NCI-H1930 (cell line): Measurements from ENCODE around the gene CLIC4.

Experiments
- DNase-seq, 2 experiments: peaks; one replicate each; lab custom pipeline; 2025; lab: John Stamatoyannopoulos, UW

The CLIC4 gene

GRCh38 chr1:24859063-24860010 lies 114.1 kb downstream of the CLIC4 start:
- no peak for DNase-seq

DNA sequence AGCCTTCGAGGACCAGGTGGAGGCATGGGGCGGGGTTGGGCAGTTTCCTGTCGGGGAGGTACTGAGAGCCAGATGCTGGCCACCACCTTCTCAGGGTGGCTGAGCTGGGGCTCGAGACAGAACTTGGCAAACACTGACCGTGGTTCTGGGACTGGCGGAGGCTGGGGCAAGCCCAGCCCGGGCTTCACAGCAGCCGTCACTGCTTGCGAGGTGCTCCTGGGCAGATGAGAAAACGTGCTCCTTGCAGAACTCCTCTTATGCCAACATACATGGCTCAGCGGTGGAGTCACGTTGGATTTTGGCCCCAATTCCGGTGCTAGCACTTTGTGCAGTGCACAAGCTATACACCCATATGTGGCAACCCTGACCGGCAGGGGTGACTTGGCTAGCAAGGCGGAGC lies 115.6 kb downstream of the CLIC4 start:
- DNase-seq, result no peak

DNA sequence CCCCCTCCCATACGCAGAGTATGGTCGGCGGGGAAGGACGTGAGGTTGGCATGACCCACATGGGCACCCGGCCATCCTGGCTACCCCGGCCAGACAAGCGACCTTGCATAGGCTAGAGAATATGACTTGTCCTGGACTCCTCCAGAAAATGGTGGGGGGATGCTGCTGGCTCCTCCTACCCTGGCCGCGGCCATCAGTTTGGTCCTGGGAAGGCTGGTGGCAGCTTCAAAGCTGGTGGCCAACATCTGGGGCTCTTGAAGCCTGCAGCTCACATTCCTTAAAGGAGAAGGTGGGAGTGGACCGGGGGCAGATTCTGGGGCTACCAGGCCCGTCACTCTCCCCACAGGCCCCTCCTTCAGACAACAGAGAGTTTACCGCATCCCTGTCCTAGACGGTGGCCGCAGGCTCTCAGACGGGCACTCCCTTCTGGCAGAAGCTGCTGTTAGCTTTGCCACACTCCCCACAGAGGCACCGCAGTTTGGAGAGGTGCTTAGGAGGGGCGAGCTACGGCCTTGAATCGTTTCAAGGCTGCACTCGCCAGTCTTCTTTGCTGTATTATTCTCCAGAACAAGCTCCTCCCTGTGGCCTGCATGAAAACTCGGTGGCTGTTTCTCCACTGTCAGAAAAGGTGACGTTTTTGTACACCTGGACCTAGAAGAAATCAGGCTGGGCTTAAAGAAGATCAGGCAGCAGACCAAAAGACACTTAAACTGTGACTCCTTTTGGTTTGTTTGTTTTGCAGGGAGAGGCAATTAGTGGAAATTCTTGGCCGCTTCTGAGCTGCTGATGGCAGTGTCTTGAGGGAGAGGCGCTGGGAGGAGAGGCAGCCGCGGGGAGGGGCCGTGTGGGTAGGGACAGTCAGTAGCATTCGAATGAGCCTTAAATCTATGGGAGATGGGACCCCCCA lies 116.8 kb downstream of the CLIC4 start:
- no peak for DNase-seq

- DNase-seq, result no peak
These were observed 117.7 kb downstream of the CLIC4 start for GRCh38 chr1:24862775-24863483.

DNA sequence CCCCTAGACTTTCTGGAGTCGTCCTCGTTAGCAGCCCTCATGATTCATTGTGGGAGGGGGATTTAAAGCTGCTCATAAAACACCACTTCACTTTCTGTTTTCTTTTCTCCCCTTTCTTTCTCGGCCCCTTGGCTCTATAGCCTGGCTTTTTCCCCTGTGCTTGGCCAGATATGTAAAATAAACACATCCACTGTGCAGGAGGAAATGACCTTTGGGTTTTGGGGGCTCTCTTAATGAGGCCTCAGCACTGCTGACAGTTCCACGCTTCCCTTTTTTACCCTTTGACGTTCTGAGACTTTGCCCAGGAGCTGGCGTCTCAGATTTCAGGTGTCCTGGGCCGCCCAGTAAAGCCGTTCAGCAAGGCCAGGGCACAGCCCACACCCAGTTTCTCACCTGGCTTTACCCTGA lies 119.1 kb downstream of the CLIC4 start:
- no peak for DNase-seq

- DNase-seq, result no peak
These were observed 119.9 kb downstream of the CLIC4 start for GRCh38 chr1:24865168-24865567.

DNA sequence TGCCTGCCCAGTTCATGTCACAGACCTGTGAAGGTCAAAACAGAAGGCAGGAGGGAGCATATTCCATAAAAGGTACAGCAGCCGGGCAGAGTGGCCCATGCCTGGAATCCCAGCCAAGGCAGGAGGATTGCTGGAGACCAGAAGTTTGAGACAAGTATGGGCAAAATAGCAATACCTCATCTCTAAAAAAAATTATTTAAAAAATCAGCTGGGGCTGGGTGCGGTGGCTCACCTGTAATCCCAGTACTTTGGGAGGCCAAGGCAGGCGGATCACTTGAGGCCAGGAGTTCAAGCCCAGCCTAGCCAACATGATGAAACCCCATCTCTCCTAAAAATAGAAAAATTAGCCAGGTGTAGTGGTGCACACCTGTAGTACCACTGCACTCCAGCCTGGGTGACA lies 120.3 kb downstream of the CLIC4 start:
- DNase-seq, result no peak

DNA sequence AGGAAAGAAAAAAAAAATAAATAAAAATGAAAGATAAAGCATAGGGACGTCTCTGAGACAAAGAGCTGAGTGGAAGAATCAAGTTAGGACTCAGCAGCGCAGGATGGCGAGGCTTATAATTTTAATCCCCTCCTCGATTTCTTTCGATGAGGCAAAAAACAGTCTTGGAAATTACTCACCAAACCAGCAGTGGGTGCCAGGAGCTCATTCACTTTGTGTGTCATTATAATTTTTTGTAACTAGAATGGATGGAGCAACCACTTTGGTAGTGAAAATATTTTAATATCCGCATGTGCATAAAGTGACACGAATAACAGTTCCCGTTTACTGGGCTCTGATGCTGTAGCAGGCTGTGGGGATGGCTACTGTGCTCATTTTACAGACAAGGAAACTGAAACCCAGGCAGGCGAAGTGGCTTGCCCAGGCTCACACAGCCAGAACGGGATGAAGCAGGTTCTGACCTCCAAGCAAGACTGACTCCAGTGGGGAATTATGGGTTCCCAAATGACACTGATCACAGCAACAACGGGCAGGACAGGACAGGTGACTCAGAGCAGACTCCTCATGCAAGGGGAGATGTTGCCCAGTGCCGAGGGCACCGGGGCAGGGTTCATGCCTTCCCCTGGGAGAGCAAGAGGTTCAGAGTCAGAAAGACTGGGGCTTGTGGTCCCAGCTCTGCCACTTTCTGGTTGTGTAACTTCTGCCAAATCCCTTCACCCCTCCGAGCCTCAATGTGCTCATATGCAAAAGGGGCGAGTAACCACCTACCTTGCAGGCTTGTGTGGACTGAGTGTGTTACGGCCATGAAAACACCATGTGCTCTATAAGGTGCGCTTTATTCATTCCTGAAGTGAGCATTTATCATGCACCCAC lies 121.2 kb downstream of the CLIC4 start:
- no peak for DNase-seq

DNA sequence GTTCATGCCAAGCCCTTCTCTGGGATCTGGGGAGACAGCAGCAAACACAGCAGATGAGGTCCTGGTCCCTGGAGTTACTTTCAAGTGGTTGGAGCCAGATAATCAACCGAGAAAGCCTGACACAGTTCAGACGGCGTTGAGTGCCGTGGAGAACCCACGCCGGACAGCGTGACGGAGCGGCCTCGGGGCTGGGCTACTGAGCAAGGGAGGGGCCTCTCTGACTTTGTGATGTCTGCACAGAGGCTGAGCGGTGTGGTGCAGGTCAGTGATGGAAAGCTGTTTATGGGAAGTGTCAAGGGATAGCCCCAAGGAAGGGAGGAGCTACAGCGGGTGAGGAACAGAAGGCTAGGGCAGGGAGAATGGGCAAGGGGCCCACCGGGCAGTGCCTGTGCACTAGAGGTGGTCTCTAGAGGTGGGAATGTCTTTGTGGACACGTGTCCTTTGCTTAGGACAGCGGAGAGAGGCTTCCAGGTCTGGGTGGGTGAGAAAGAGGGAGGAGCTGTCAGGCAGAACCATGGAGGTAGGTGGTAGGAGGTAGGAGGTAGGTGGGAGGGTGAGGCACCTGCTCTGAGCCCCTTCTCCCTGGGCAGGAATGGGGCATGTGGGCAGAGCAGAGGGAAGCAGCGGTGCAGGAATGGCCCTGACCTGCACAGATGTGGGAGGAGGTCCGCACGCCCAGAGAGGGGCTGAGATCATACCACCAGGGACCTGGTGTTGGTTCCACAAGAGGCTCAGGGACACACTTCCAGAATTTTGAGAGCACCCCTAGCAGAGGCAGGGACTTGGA lies 122.0 kb downstream of the CLIC4 start:
- DNase-seq, result no peak

DNA sequence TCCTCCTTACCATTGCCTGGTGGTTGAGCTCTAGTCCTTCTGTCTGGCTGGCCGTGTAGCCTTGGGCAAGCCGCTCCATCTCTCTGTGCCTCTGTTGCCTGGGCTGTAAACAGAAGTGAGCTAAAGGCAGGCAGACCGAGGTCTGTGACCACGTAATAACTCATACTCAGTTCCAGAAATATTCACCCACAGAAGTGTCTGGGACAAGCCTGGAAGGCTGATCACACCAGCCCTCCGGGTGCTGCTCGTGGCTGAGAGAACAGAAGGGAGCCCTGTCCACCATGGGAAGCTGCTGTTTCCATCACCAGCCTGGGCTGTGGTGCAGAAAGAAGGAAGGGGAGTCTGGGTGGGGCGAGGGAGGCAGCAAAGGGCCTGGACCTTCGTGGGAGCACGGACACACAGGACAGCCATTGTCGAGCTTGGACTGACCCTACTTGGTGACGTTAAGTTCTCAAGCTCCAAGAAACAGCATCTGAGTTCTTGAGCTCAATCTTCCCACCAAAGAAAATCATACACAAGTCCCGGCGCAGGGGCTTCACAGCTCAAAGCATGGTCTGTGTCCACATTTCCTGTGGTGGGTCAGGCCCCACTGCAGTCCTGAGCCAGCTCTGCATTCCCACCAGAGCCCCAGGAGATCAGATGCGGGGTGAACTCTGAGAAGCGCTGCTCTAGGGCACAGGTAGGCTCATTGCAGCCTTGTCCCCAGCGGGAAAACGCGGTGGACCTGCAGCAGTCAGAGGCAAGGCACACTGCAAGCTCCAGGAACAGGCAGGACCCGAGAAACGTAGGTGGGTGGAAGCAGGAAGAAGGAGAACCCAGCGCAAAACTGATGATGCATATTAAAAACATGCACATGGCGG lies 123.0 kb downstream of the CLIC4 start:
- DNase-seq, result no peak

DNA sequence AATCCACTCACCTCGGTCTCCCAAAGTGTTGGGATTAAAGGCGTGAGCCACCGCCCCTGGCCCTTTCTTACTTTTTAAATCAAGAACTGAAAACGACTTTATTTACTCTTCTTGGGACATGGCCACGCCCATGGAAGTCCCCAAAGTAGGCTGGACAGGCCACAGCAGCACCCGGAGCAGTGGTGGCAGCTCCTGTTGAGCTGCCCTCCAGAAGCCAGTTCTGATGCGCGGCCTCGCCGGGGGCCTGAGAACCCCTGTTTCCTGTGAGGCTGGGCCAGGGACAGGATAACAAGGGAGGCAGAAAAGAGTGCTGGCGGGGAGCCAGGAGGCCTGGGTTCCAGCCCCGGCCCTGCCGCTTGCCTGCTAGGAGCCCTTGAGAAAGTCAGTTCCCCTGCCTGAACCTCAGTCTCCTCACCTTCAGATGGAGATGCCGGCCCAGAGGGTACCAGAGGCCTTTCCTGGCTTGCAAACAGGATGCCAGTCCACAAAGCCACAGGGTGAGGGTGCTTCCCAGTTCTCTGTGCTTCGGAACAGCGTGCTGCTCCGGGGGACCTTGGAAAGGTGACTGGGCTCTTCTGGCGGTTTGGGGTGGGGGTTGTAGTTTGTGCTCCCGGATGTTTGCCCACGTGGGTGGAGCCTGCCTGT lies 125.4 kb downstream of the CLIC4 start:
- no peak for DNase-seq

GRCh38 chr1:24871306-24871901 lies 126.2 kb downstream of the CLIC4 start:
- no peak for DNase-seq

DNA sequence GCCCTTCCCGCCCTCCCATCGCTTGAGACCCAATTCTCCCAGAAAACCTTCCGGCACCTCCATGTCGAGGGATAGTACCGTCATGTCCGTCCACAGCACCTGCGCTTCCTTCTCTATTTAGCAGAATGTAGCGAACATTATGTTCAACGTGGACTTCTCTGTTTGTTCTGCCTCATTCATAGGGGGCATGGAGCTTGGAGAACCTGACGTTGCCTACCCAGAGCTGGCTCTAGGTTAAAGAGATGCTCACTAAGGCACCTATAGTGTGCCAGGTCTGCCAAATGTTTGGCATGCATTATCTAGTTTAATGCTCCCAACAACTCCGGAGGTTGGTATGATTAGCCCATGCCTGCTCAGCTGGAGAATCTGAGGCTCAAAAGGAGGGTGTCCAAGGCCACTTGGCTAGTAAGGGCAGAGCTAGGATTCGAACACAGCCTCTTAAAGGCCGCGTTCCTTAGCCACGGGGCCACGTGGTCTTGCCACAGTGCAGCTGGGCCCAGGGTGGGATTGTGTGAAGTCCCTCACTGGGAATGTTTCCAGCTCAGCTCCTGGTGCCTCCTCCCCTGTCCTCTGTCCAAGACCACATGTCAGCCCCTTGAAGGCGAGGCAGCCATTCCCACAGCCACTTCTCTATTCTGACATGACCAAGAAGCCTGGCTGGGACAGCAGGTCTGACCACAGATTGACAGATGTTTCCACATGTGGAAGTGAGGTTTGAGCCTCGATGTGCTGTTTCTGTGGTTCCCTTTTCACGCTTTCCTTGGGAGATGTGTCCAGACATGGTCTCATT lies 127.0 kb downstream of the CLIC4 start:
- DNase-seq, result no peak

- no peak for DNase-seq
These were observed 127.9 kb downstream of the CLIC4 start for GRCh38 chr1:24873148-24873547.

GRCh38 chr1:24874056-24874455 lies 128.8 kb downstream of the CLIC4 start:
- no peak for DNase-seq

- no peak for DNase-seq
These were observed 129.5 kb downstream of the CLIC4 start for GRCh38 chr1:24874611-24875234.

DNA sequence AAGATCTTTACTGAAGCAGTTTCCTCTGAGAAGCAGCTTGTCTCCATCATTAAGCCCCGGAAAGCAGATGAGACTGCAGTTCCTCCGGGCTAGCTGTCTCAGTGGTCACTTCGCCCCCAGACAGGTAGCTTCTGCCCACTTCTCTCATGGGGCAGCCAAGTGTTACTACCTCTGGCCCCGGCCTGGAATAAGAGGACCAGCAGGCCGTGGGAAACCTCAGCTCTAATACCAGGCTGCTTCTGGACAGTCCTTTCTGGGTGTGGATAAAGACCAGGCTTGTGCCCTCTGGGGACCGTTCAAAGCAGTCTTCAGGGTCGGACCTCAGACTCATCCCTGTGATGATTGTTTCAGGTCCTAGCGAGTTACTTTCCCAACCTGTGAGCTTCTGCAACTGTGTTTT lies 130.0 kb downstream of the CLIC4 start:
- DNase-seq, result no peak
